T follicular helper cell (primary cell): ENCODE results near the gene NINL.

ENCODE experiments used
- DNase-seq: peaks from one replicate; pipeline ENCODE4 v3.0.0-alpha.2; 2020; ENCODE audit warnings: low read depth

NINL gene

DNA sequence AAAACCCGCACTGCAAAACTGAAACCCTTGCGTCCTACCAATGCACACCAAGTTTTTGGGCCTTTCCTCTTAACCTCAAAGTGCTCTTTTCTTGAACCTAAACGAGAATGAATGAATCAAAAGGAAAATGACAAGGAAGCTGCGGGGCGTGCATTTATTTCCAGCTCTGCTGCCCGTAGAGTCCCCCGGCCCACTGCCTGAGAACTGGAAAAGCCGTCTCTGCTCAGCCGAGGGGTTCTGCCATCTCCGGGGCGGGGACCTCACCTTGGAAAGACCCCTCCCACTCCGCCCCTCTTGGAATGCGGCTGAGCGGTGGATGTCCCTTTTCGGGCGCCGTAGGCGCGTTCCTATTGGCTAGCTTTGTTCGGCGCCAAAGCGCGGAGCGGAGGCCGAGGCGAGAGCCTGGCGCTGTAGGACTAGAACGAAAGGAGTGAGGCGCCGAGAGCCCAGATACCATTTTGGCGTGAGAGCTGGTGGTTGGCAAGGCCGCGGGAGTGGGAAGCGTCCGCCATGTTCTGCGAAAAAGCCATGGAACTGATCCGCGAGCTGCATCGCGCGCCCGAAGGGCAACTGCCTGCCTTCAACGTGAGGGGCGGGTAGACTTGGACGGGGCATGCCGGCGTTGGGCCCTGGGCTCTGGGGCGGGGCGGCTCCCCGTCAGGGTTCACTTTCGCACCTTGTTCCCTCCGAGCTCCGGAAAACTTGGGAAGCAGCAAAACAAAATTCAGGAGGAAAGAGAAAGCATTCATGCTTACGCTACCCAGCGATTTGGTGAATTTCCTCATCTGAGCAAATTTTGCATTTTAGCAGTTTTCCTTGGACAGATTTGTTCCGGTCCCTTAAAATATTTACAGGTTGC lies 177.8 kb downstream of the NINL start, which contains the start of gene GINS1:
Gene GINS1, plus strand, starts transcription at position 363 of the 859 bp plus-strand sequence. Its CDS starts 148 bp downstream, at position 511.
- DNase-seq = peak; percentile 52
